PC-3 (cell line): ENCODE data around the gene DNAJC5. TPM values are rescaled to one million over a fixed set of nuclear protein-coding genes. Genes with fewer than 3 reads are reported as not detected.

Source experiments
- ATAC-seq: fragments of 200-7000 bp; cut with Tn5 transposase; 2 replicates; pipeline ENCODE4 v1.9.1; 2020; ENCODE audit warnings: mild to moderate bottlenecking, moderate library complexity
- BruUV-seq: library from RNA; stranded (reverse); fragments of 400-500 nt; replicated peaks from 2 replicates; lab custom pipeline; 2021; lab: Mats Ljungman, UMichigan
- CTCF ChIA-PET: fragments of 300-600 bp; sonication (Branson Sonifier 250); formaldehyde crosslinking; loops from one replicate; lab custom pipeline; 2022; ENCODE audit warnings: antibody characterized with exemption; lab: Charles Lee
- POLR2A ChIA-PET: fragments of 300-600 bp; sonication (Branson Sonifier 250); formaldehyde crosslinking; loops from one replicate; lab custom pipeline; 2022; ENCODE audit warnings: antibody characterized with exemption; ENCODE audit not compliant: unreplicated experiment; lab: Charles Lee
- DNase-seq: peaks from one replicate; pipeline ENCODE4 v3.0.0-alpha.2; 2015
- H2AFZ ChIP-seq: fragments of 300-600 bp; sonication (generic); 2 replicates; pipeline ENCODE4 v1.6.0; 2016; ENCODE audit warnings: antibody characterized with exemption, low read length
- H3F3A ChIP-seq: fragments of 300-600 bp; sonication (generic); one replicate; pipeline ENCODE4 v1.6.0; 2017; ENCODE audit warnings: antibody characterized with exemption, low read length, control low read depth, mild to moderate bottlenecking; ENCODE audit not compliant: unreplicated experiment
- H3K27ac ChIP-seq: fragments of 300-600 bp; sonication (generic); 2 replicates; pipeline ENCODE4 v1.5.1; 2016; ENCODE audit warnings: mild to moderate bottlenecking, low read length
- H3K27me3 ChIP-seq: fragments of 300-600 bp; sonication (generic); 2 replicates; pipeline ENCODE4 v1.6.1; 2016; ENCODE audit warnings: low read length, mixed read lengths
- H3K36me3 ChIP-seq: fragments of 300-600 bp; sonication (generic); 2 replicates; pipeline ENCODE4 v1.6.1; 2016; ENCODE audit warnings: low read depth, mixed run types, low read length, mixed read lengths
- H3K4me1 ChIP-seq: fragments of 300-600 bp; sonication (generic); 2 replicates; pipeline ENCODE4 v1.5.1; 2016; ENCODE audit warnings: low read length; ENCODE audit not compliant: insufficient read depth
- H3K4me2 ChIP-seq: fragments of 300-600 bp; sonication (generic); 2 replicates; pipeline ENCODE4 v1.6.0; 2016; ENCODE audit warnings: low read length
- H3K4me3 ChIP-seq: fragments of 300-600 bp; sonication (generic); 2 replicates; pipeline ENCODE4 v1.5.1; 2016; ENCODE audit warnings: mild to moderate bottlenecking, low read length, mixed read lengths
- H3K79me2 ChIP-seq: fragments of 300-600 bp; sonication (generic); 2 replicates; pipeline ENCODE4 v1.6.1; 2017; ENCODE audit warnings: low read length, mixed read lengths
- H3K9ac ChIP-seq: fragments of 300-600 bp; sonication (generic); 2 replicates; pipeline ENCODE4 v1.6.0; 2016; ENCODE audit warnings: mild to moderate bottlenecking, low read length
- H3K9me2 ChIP-seq: fragments of 300-600 bp; sonication (generic); replicated peaks from 2 replicates; pipeline ENCODE4 v1.6.1; 2016; ENCODE audit warnings: mixed run types, low read length, mixed read lengths
- H3K9me3 ChIP-seq: fragments of 300-600 bp; sonication (generic); 2 replicates; pipeline ENCODE4 v1.6.1; 2016; ENCODE audit warnings: low read length, mixed read lengths
- H4K20me1 ChIP-seq: fragments of 300-600 bp; sonication (generic); 2 replicates; pipeline ENCODE4 v1.6.1; 2016; ENCODE audit warnings: low read length, mixed read lengths
- CTCF ChIP-seq: fragments of 300-600 bp; sonication (generic); conservative IDR thresholded peaks from 2 replicates; pipeline ENCODE4 v1.5.1; 2017; ENCODE audit warnings: antibody characterized with exemption, low read depth, mild to moderate bottlenecking, low read length
- EZH2 ChIP-seq: fragments of 300-600 bp; sonication (generic); IDR thresholded peaks from one replicate; pipeline ENCODE4 v1.6.1; 2017; ENCODE audit warnings: antibody characterized with exemption, mild to moderate bottlenecking, low read length; ENCODE audit not compliant: unreplicated experiment
- EZH2phosphoT487 ChIP-seq: fragments of 300-600 bp; sonication (generic); IDR thresholded peaks from 2 replicates; pipeline ENCODE4 v1.6.1; 2018; ENCODE audit warnings: mild to moderate bottlenecking, antibody characterized with exemption, low read length, borderline replicate concordance
- intact Hi-C: fragments of 100-400 bp; cut with micrococcal nuclease; formaldehyde crosslinking; loops from 2 replicates; pipeline ENCODE4 v1.9.0; 2023
- total RNA-seq: library from RNA; depleted of rRNA; stranded (reverse); fragments of >200 nt; gene quantifications from 2 replicates; pipeline ENCODE4 v1.2.3, GENCODE V29; 2014

Gene DNAJC5
- total RNA-seq, 1 experiment from 2014 or later: 73.7 TPM

GRCh38 chr20:63950701-63951397, 55.9 kb downstream of the DNAJC5 start:
- ChIA-PET CTCF (no interaction called here), POLR2A (no interaction called here)
- Histone ChIP-seq H4K20me1 (peaks cover 74% of the 10 kb centered on the region), H3F3A (no peaks in the 10 kb centered on the region), H3K4me2 (no peak overlapping the region), H3K27ac (no peak overlapping the region), H3K79me2 (peaks cover 98% of the 10 kb centered on the region), H3K36me3 (no peaks in the 10 kb centered on the region; the same call in 1 of the 2 replicates), H3K4me1 (peaks cover 29% of the 10 kb centered on the region), H3K9me3 (no peaks in the 10 kb centered on the region), H3K9ac (no peak overlapping the region), H3K27me3 (no peaks in the 10 kb centered on the region), H2AFZ (no peak overlapping the region), H3K4me3 (no peak overlapping the region), H3K9me2 (no peaks in the 10 kb centered on the region)
- intact Hi-C loops: no loop called here
- ATAC-seq (no peak), DNase-seq (no peak)
- TF ChIP-seq EZH2phosphoT487: no peak
- TF ChIP-seq CTCF: no peak
- no peak for TF ChIP-seq EZH2
- no TSS peak for BruUV-seq

- peaks cover 95% of the 10 kb centered on the region for H3K79me2 ChIP-seq
- H2AFZ ChIP-seq: no peak overlapping the region
- peaks cover 74% of the 10 kb centered on the region for H4K20me1 ChIP-seq
- no peak overlapping the region for H3K4me2 ChIP-seq
- H3K9ac ChIP-seq: no peak overlapping the region
- H3K9me2 ChIP-seq: no peaks in the 10 kb centered on the region
- no peaks in the 10 kb centered on the region; the same call in 1 of the 2 replicates for H3K36me3 ChIP-seq
- no peaks in the 10 kb centered on the region for H3F3A ChIP-seq
- H3K27me3 ChIP-seq: no peaks in the 10 kb centered on the region
- no TSS peak for BruUV-seq
- no peaks in the 10 kb centered on the region for H3K9me3 ChIP-seq
- ChIA-PET CTCF (interaction anchor here (0.6 kb wide), 1 partner anchor 22 kb away, joined by 3 read pairs; no protein-coding TSS in a partner anchor), POLR2A (no interaction called here)
- intact Hi-C loops: no loop called here
- TF ChIP-seq EZH2phosphoT487 (no peak), EZH2 (no peak)
- ATAC-seq (no peak), DNase-seq (no peak)
- peaks cover 30% of the 10 kb centered on the region for H3K4me1 ChIP-seq
- H3K4me3 ChIP-seq: no peak overlapping the region
- H3K27ac ChIP-seq: no peak overlapping the region
Observed at GRCh38 chr20:63951398-63952209, 56.7 kb downstream of the DNAJC5 start.

- Histone ChIP-seq H3K9me3 (no peaks in the 10 kb centered on the region), H3K9me2 (no peaks in the 10 kb centered on the region), H3K79me2 (peaks cover 90% of the 10 kb centered on the region), H3K9ac (no peak overlapping the region), H3K4me1 (peaks cover 36% of the 10 kb centered on the region), H4K20me1 (peaks cover 71% of the 10 kb centered on the region), H2AFZ (no peak overlapping the region), H3F3A (no peaks in the 10 kb centered on the region), H3K27ac (no peak overlapping the region), H3K4me2 (no peak overlapping the region), H3K27me3 (no peaks in the 10 kb centered on the region), H3K36me3 (no peaks in the 10 kb centered on the region; the same call in 1 of the 2 replicates), H3K4me3 (no peak overlapping the region)
- POLR2A ChIA-PET: no interaction called here
- TF ChIP-seq EZH2 (no peak), EZH2phosphoT487 (no peak), CTCF (no peak)
- ATAC-seq: no peak
- no TSS peak for BruUV-seq
- CTCF ChIA-PET: no interaction called here
- DNase-seq: no peak
- intact Hi-C loops: no loop called here
Observed at GRCh38 chr20:63952210-63952535, 57.2 kb downstream of the DNAJC5 start.
